Lower leg skin (tissue), 4 donors: ENCODE measurements around the gene GTF3A. TPM values are rescaled to one million over a fixed set of nuclear protein-coding genes. Genes with fewer than 3 reads are reported as not detected.

ENCODE experiments used
- DNase-seq, 2 donors: peaks; one replicate each; pipeline ENCODE4 v3.0.0-alpha.2; 2019; ENCODE audit warnings: low spot score in 2 of 2
- H3K4me3 ChIP-seq: fragments of 200-600 bp; sonication (generic); 2 replicates; pipeline ENCODE4 v1.5.1; 2017; ENCODE audit warnings: mild to moderate bottlenecking, low read depth; ENCODE audit not compliant: poor library complexity, severe bottlenecking
- CTCF ChIP-seq, 3 donors: fragments of 450-650 bp; IDR thresholded peaks; one replicate each; pipeline ENCODE4 v1.5.1; 2016; ENCODE audit warnings: antibody characterized with exemption in 3 of 3, mild to moderate bottlenecking in 3 of 3, moderate library complexity in 2 of 3
- POLR2A ChIP-seq, 2 donors: fragments of 450-650 bp; IDR thresholded peaks; one replicate each; pipeline ENCODE4 v1.6.1; 2016 to 2017; ENCODE audit warnings: antibody characterized with exemption in 2 of 2, mild to moderate bottlenecking in 1 of 2, moderate library complexity in 1 of 2
- WGBS, 2 donors: methylation state at CpG; one replicate each; pipeline ENCODE4 v1.1.5; 2018; 5-methylcytosine and 5-hydroxymethylcytosine counted together
- intact Hi-C: fragments of 100-400 bp; cut with DNase I; formaldehyde crosslinking; loops from one replicate; pipeline ENCODE4 v1.15.0; 2023; ENCODE audit warnings: low total_unique reads
- total RNA-seq, 4 donors: library from RNA; depleted of rRNA; stranded (reverse); fragments of >200 nt; gene quantifications; one replicate each; pipeline ENCODE4 v1.1.0, GENCODE V29; 2016

GTF3A gene
- total RNA-seq, 4 donors from 2014 or later: 96.6 to 162 (median 101) TPM

GRCh38 chr13:27381601-27382000, 42.8 kb upstream of the GTF3A start:
- H3K4me3 ChIP-seq: no peak overlapping the region
- intact Hi-C loops: no loop called here
- TF ChIP-seq POLR2A (IDR thresholded peaks at IDR 0.05) (no peak), CTCF (IDR thresholded peaks at IDR 0.05) (no peak)
- DNase-seq: no peak
- WGBS, 2 donors: 66 to 73% methylated on average over 17 of the region's 17 CpGs

DNA sequence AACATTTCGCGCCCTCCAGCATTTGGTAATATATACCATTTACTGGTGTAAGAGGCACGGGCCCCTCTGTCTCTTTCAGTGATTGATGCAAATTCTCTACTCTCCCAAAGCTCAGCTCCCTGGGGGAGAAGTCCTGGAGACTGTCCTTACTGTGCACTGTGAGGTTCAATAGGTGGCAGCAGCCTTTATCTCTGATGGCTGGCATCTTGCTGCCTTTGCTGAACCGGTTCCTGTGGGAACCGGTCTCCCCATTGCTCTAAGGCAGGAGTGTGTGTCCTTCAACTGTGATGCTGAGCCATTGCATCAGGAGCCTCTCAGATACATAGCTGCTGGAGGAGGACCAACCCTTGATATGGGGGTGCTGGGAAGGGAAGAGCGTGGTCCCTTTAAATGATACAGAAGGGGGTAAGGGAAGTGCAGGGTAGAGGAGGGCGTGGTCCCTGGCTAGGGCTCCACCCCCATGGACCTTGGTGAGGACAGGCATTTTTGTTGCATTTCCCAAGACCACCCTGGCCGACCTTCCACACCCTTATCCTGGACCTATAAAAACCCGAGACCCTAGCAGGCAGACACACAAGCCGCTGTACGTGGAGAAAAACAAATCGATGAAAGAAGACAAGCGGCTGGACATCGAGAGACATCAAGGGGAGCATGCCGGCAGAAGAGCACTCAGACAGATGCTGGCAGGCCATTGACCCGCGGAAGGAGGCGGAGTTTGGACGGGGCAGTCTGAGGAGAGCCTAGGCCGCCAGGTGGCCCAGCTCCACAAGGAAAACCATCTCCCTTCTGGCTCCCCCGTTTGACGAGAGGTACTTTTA, 41.1 kb upstream of the GTF3A start:
- intact Hi-C loops: no loop called here
- no peak for TF ChIP-seq CTCF (IDR thresholded peaks at IDR 0.05)
- no peak for TF ChIP-seq POLR2A (IDR thresholded peaks at IDR 0.05)
- no peak for DNase-seq
- no peak overlapping the region for H3K4me3 ChIP-seq
- 76 to 80% methylated on average over 22 of the region's 22 CpGs for whole genome bisulfite sequencing, 2 donors

DNA sequence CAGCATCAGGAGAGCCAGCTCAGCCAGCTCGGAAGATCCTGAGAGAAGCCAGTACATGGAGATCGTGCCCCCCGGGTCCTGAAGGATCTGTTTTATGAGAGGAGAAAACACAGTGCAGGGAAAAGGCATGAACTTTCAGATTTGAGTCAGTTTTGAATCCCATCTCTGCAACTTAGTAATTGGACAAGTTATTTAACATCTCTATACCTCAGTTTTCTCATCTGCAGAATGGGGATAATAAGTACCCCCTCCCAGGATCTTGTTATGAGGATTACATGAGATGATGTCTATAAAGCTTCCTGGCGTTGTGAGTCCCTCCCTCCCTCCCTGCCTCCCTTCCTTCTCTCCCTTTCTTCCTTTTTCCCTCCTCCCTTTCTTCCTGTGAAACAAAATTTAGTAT, 40.1 kb upstream of the GTF3A start:
- no peak overlapping the region for H3K4me3 ChIP-seq
- DNase-seq: no peak
- WGBS, 2 donors: 87 to 88% methylated on average over 4 of the region's 4 CpGs
- TF ChIP-seq CTCF (IDR thresholded peaks at IDR 0.05): no peak
- no peak for TF ChIP-seq POLR2A (IDR thresholded peaks at IDR 0.05)
- intact Hi-C loops: no loop called here

DNA sequence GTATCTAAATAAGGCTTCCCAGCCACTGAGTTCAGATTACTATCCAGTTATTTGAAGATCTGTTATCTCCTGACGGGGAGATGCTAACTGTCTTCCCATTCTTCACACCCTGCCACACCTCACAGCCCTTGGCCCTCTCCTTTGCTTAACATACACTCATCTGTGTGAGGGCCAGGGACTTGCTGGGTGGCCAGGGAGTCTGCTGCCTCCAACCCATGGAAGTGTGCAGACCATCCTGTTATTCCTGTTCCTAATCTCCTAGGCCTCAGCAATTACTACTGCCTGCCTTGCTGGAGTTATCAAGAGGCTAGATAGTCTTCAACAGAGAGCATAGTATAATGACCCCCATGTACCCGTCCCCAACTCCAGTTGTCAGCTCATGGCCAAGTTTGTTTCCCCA, 36.2 kb upstream of the GTF3A start:
- no peak for TF ChIP-seq POLR2A (IDR thresholded peaks at IDR 0.05)
- TF ChIP-seq CTCF (IDR thresholded peaks at IDR 0.05): no peak
- 64 to 69% methylated on average over 2 of the region's 2 CpGs for WGBS, 2 donors
- intact Hi-C loops: no loop called here
- no peak for DNase-seq
- H3K4me3 ChIP-seq: no peak overlapping the region

DNA sequence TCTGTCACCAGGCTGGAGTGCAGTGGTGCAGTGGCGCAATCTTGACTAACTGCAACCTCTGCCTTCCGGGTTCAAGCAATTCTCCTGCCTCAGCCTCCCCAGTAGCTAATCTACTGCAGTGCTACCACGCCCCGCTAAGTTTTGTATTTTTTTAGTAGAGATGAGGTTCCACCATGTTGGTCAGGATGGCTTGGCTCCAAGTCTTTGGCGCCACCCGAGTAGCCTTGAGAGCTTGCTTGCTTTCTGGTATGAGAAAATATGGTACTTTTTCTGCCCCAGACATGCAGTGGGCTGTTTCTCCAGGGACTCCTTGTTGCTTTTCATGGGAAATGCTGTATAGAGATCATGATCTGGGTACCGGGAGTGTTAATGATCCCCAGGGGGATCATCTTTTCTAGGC, 34.5 kb upstream of the GTF3A start:
- intact Hi-C loops: no loop called here
- TF ChIP-seq POLR2A (IDR thresholded peaks at IDR 0.05) (no peak), CTCF (IDR thresholded peaks at IDR 0.05) (no peak)
- H3K4me3 ChIP-seq: no peak overlapping the region
- WGBS, 2 donors: 74 to 75% methylated on average over 7 of the region's 7 CpGs
- DNase-seq: no peak

GRCh38 chr13:27391471-27391870, 32.9 kb upstream of the GTF3A start:
- no peak for DNase-seq
- 57 to 58% methylated on average over 2 of the region's 2 CpGs for WGBS, 2 donors
- intact Hi-C loops: no loop called here
- H3K4me3 ChIP-seq: no peak overlapping the region
- TF ChIP-seq POLR2A (IDR thresholded peaks at IDR 0.05): no peak
- TF ChIP-seq CTCF (IDR thresholded peaks at IDR 0.05): no peak
